Rectal smooth muscle tissue (tissue), 1 donor: ENCODE measurements around the gene TMEM150C.

Experiments
- H3K27ac ChIP-seq: one replicate; pipeline ENCODE4 v1.7.0; 2013; ENCODE audit warnings: low read depth, low read length, inconsistent platforms
- H3K27me3 ChIP-seq: one replicate; pipeline ENCODE4 v1.7.0; 2013; ENCODE audit warnings: low read length; ENCODE audit not compliant: control insufficient read depth, insufficient read depth
- H3K36me3 ChIP-seq: one replicate; pipeline ENCODE4 v1.7.0; 2013; ENCODE audit warnings: low read length; ENCODE audit not compliant: control insufficient read depth, insufficient read depth
- H3K4me1 ChIP-seq: one replicate; pipeline ENCODE4 v1.7.0; 2013; ENCODE audit warnings: low read length; ENCODE audit not compliant: control insufficient read depth, insufficient read depth
- H3K4me3 ChIP-seq: one replicate; pipeline ENCODE4 v1.7.0; 2013; ENCODE audit warnings: low read length
- H3K9ac ChIP-seq: one replicate; pipeline ENCODE4 v1.7.0; 2013; ENCODE audit warnings: low read length

The TMEM150C gene

GRCh38 chr4:82452026-82452425 lies 109.8 kb downstream of the TMEM150C start:
- H3K36me3 ChIP-seq, result peaks cover 13% of the 10 kb centered on the region

GRCh38 chr4:82450966-82451755 lies 110.6 kb downstream of the TMEM150C start:
- Histone ChIP-seq H3K4me3 (no peak overlapping the region), H3K36me3 (peaks cover 13% of the 10 kb centered on the region), H3K27me3 (no peaks in the 10 kb centered on the region), H3K4me1 (no peaks in the 10 kb centered on the region), H3K9ac (no peak overlapping the region), H3K27ac (no peak overlapping the region)

More at GRCh38 chr4:82452026-82452425, 109.8 kb downstream of the TMEM150C start:
- Histone ChIP-seq H3K4me1 (no peaks in the 10 kb centered on the region), H3K4me3 (no peak overlapping the region), H3K27me3 (no peaks in the 10 kb centered on the region), H3K27ac (no peak overlapping the region), H3K9ac (no peak overlapping the region)

- H3K4me1 ChIP-seq, result no peaks in the 10 kb centered on the region
- H3K36me3 ChIP-seq, result peaks cover 13% of the 10 kb centered on the region
- H3K4me3 ChIP-seq, result no peak overlapping the region
- H3K27ac ChIP-seq, result no peak overlapping the region
- no peaks in the 10 kb centered on the region for H3K27me3 ChIP-seq
- no peak overlapping the region for H3K9ac ChIP-seq
Observed at GRCh38 chr4:82447886-82448285, 113.9 kb downstream of the TMEM150C start.

GRCh38 chr4:82439088-82439487 lies 122.7 kb downstream of the TMEM150C start:
- no peaks in the 10 kb centered on the region for H3K4me1 ChIP-seq
- no peaks in the 10 kb centered on the region for H3K36me3 ChIP-seq
- H3K27me3 ChIP-seq, result no peaks in the 10 kb centered on the region
- no peak overlapping the region for H3K4me3 ChIP-seq
- H3K9ac ChIP-seq, result no peak overlapping the region
- H3K27ac ChIP-seq, result no peak overlapping the region

- Histone ChIP-seq H3K36me3 (no peaks in the 10 kb centered on the region), H3K4me1 (no peaks in the 10 kb centered on the region), H3K9ac (no peak overlapping the region), H3K27me3 (no peaks in the 10 kb centered on the region), H3K27ac (no peak overlapping the region), H3K4me3 (no peak overlapping the region)
Observed at GRCh38 chr4:82437285-82438005, 124.3 kb downstream of the TMEM150C start.

- Histone ChIP-seq H3K27ac (no peak overlapping the region), H3K4me1 (no peaks in the 10 kb centered on the region), H3K27me3 (no peaks in the 10 kb centered on the region), H3K36me3 (no peaks in the 10 kb centered on the region), H3K9ac (no peak overlapping the region), H3K4me3 (no peak overlapping the region)
Observed at GRCh38 chr4:82436780-82437179, 125.0 kb downstream of the TMEM150C start.

GRCh38 chr4:82436130-82436529 lies 125.7 kb downstream of the TMEM150C start:
- peaks cover 3% of the 10 kb centered on the region for H3K4me1 ChIP-seq

GRCh38 chr4:82434949-82435348 lies 126.8 kb downstream of the TMEM150C start:
- Histone ChIP-seq H3K27me3 (no peaks in the 10 kb centered on the region), H3K9ac (no peak overlapping the region), H3K36me3 (no peaks in the 10 kb centered on the region), H3K4me3 (no peak overlapping the region), H3K4me1 (peaks cover 5% of the 10 kb centered on the region), H3K27ac (no peak overlapping the region)

More at GRCh38 chr4:82436130-82436529, 125.7 kb downstream of the TMEM150C start:
- Histone ChIP-seq H3K36me3 (no peaks in the 10 kb centered on the region), H3K4me3 (no peak overlapping the region), H3K27ac (no peak overlapping the region), H3K9ac (no peak overlapping the region), H3K27me3 (no peaks in the 10 kb centered on the region)

GRCh38 chr4:82433791-82434190 lies 128.0 kb downstream of the TMEM150C start:
- H3K27me3 ChIP-seq, result no peaks in the 10 kb centered on the region
- H3K4me1 ChIP-seq, result peaks cover 5% of the 10 kb centered on the region
- no peak overlapping the region for H3K9ac ChIP-seq
- H3K36me3 ChIP-seq, result no peaks in the 10 kb centered on the region
- H3K4me3 ChIP-seq, result no peak overlapping the region
- no peak overlapping the region for H3K27ac ChIP-seq
